ENCODE results near the gene ATL1. TPM values are rescaled to one million over a fixed set of nuclear protein-coding genes. Genes with fewer than 3 reads are reported as not detected.
A peak's percentile ranks its signal among the peaks of the same experiment; 100 is the strongest.

ATL1 gene
- 5.9 TPM for total RNA-seq
- long read RNA-seq, partial matches to known transcripts = 5 of 8 reads
- long read RNA-seq, other reads (novel, unspliced or antisense) = 2 of 8 reads

- intact Hi-C loops (cut with DNase I) = no loop called here
- H3K27ac ChIP-seq = peak within 1 kb of the TSS; percentile 87
- H3K9me3 ChIP-seq = no peaks in the 10 kb centered on the region
- H3K36me3 ChIP-seq = no peaks in the 10 kb centered on the region
- H3K4me3 ChIP-seq = peak within 1 kb of the TSS; percentile 75
- DNase-seq (peak; percentile 87), ATAC-seq (peak; percentile 93)
- no peaks in the 10 kb centered on the region for H3K27me3 ChIP-seq
- TF ChIP-seq CTCF (IDR thresholded peaks at IDR 0.05) = no peak
- H3K4me1 ChIP-seq = no peaks in the 10 kb centered on the region
Observed at GRCh38 chr14:50559990-50560930, at the start of gene ATL1. ATL1 (plus strand) TSS chr14:50560145; CDS start chr14:50560266, 121 bp downstream.

DNA sequence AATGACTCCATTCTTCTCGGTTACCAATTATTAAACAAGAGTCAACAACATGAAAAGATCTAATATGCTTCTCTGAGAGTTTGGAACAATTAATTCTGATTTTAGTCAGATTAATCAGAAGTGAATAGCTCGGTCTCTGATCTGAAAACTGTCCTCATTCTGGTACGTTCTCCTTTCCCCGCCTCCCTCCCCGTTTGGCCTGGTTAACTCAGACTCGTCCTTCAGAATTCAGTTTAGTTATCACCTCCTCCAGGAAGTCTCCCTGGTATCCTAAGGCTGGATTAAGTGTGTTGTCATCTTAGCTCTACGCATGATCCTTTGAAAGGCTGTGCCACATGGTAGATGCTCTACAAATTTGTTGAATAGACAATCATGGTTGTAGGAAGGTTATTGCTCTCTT lies 49.8 kb upstream of the ATL1 start:
- Histone ChIP-seq H3K27me3 (no peaks in the 10 kb centered on the region), H3K36me3 (no peaks in the 10 kb centered on the region), H3K27ac (no peak overlapping the region), H3K9me3 (no peaks in the 10 kb centered on the region), H3K4me1 (no peaks in the 10 kb centered on the region), H3K4me3 (no peak overlapping the region)
- DNase-seq (no peak), ATAC-seq (no peak)
- TF ChIP-seq CTCF (IDR thresholded peaks at IDR 0.05) = no peak
- intact Hi-C loops (cut with DNase I) = no loop called here

DNA sequence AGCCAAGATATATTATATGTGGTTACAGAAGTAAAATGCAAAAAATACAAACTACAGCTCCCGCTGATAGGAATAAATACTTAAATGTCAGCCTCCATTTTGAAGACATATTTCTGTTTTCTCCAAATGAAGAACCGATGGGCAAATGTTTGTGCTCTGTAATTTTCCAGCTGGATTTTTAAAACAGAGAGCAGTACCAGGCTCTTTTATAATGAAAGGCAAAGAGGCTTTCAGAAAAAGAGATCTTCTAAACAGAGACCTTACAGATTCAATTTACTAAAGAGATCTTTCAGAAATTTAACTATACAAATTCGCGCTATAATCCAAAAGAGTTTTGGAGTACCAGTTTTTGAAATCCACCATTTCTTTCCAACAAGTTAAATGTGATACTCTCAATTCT lies 47.5 kb upstream of the ATL1 start:
- ATAC-seq (no peak), DNase-seq (no peak)
- H3K36me3 ChIP-seq = no peaks in the 10 kb centered on the region
- intact Hi-C loops (cut with DNase I) = no loop called here
- no peaks in the 10 kb centered on the region for H3K27me3 ChIP-seq
- H3K27ac ChIP-seq = no peak overlapping the region
- no peak for TF ChIP-seq CTCF (IDR thresholded peaks at IDR 0.05)
- H3K9me3 ChIP-seq = no peaks in the 10 kb centered on the region
- H3K4me3 ChIP-seq = no peak overlapping the region
- H3K4me1 ChIP-seq = no peaks in the 10 kb centered on the region

DNA sequence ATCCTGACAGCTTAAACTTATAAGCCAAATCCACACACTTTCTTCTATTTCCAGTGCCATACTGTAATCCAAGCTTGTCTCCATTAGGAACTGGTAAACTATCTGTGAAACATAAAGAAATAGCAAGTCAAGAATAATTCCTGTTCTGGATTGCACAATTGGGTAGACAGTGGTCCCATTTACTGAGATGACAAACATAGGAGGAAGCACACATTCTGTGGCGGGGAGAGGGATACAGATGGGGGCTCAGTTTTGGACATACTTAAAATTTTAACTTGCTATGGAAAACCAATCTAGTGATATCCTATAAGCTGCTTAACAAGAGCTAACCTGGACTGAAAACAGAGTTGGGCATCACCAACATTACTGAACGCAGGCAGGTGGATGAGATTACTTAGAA lies 43.9 kb upstream of the ATL1 start:
- ATAC-seq = peak; percentile 15
- intact Hi-C loops (cut with DNase I) = no loop called here

More for the DNA sequence above, 43.9 kb upstream of the ATL1 start:
- Histone ChIP-seq H3K36me3 (no peaks in the 10 kb centered on the region), H3K4me3 (no peak overlapping the region), H3K4me1 (peaks cover 2% of the 10 kb centered on the region), H3K9me3 (no peaks in the 10 kb centered on the region), H3K27ac (no peak overlapping the region), H3K27me3 (no peaks in the 10 kb centered on the region)
- TF ChIP-seq CTCF (IDR thresholded peaks at IDR 0.05) = no peak
- no peak for DNase-seq

All from upper lobe of right lung (tissue), 1 donor.